SK-N-SH treated with all-trans-retinoic acid at 6 μM for 48 hours (cell line): Measurements from ENCODE around the gene PRKAG2.

ENCODE experiments used
- ARNTL ChIP-seq: fragments of 450-650 bp; formaldehyde crosslinking; IDR thresholded peaks from 2 replicates; pipeline ENCODE4 v1.5.0; 2020; ENCODE audit warnings: low read depth, mild to moderate bottlenecking, moderate library complexity, borderline replicate concordance
- BACH2 ChIP-seq: fragments of 250-450 bp; sonication (Bioruptor Pico); IDR thresholded peaks from 2 replicates; pipeline ENCODE4 v1.9.0; 2021; ENCODE audit warnings: mild to moderate bottlenecking, borderline replicate concordance
- GLIS3 ChIP-seq: fragments of 250-450 bp; sonication (Bioruptor Pico); IDR thresholded peaks from 2 replicates; pipeline ENCODE4 v1.5.0; 2020; ENCODE audit warnings: mild to moderate bottlenecking, moderate library complexity
- OSR1 ChIP-seq: fragments of 250-450 bp; sonication (Bioruptor Pico); IDR thresholded peaks from 2 replicates; pipeline ENCODE4 v1.8.0; 2022; ENCODE audit warnings: moderate library complexity, mild to moderate bottlenecking, inconsistent platforms
- RARB ChIP-seq: fragments of 250-450 bp; sonication (Bioruptor Pico); IDR thresholded peaks from 2 replicates; pipeline ENCODE4 v1.8.0; 2021; ENCODE audit warnings: mild to moderate bottlenecking, moderate library complexity
- TCF4 ChIP-seq: fragments of 250-450 bp; sonication (Bioruptor Pico); IDR thresholded peaks from 2 replicates; pipeline ENCODE4 v1.8.0; 2021; ENCODE audit warnings: mild to moderate bottlenecking, moderate library complexity, borderline replicate concordance
- TOX ChIP-seq: fragments of 250-450 bp; sonication (Bioruptor Pico); IDR thresholded peaks from 2 replicates; pipeline ENCODE4 v1.8.0; 2021; ENCODE audit warnings: mild to moderate bottlenecking, moderate library complexity, borderline replicate concordance
- ZFP3 ChIP-seq: fragments of 250-450 bp; sonication (Bioruptor Pico); IDR thresholded peaks from 2 replicates; pipeline ENCODE4 v1.5.0; 2020; ENCODE audit warnings: mild to moderate bottlenecking, moderate library complexity
- ZFP30 ChIP-seq: fragments of 450-650 bp; formaldehyde crosslinking; IDR thresholded peaks from 2 replicates; pipeline ENCODE4 v1.5.0; 2022; ENCODE audit warnings: mild to moderate bottlenecking, moderate library complexity
- ZNF565 ChIP-seq: fragments of 450-650 bp; formaldehyde crosslinking; conservative IDR thresholded peaks from 2 replicates; pipeline ENCODE4 v1.5.0; 2020; ENCODE audit warnings: low read depth, mild to moderate bottlenecking, moderate library complexity
- ZNF8 ChIP-seq: fragments of 450-650 bp; formaldehyde crosslinking; IDR thresholded peaks from 2 replicates; pipeline ENCODE4 v1.5.0; 2020; ENCODE audit warnings: mild to moderate bottlenecking, moderate library complexity
- TF ChIP-seq, protein P1 (sequence below): fragments of 250-450 bp; sonication (Bioruptor Pico); IDR thresholded peaks from 2 replicates; pipeline ENCODE4 v1.8.0; 2020; ENCODE audit warnings: mild to moderate bottlenecking, moderate library complexity, borderline replicate concordance
- TF ChIP-seq, protein P2 (sequence below): fragments of 250-450 bp; sonication (Bioruptor Pico); IDR thresholded peaks from 2 replicates; pipeline ENCODE4 v1.5.1; 2020; ENCODE audit warnings: low read depth, mild to moderate bottlenecking, moderate library complexity
- TF ChIP-seq, protein P3 (sequence below): fragments of 250-450 bp; sonication (Bioruptor Pico); IDR thresholded peaks from 2 replicates; pipeline ENCODE4 v1.5.1; 2021; ENCODE audit warnings: mild to moderate bottlenecking, moderate library complexity

DNA sequence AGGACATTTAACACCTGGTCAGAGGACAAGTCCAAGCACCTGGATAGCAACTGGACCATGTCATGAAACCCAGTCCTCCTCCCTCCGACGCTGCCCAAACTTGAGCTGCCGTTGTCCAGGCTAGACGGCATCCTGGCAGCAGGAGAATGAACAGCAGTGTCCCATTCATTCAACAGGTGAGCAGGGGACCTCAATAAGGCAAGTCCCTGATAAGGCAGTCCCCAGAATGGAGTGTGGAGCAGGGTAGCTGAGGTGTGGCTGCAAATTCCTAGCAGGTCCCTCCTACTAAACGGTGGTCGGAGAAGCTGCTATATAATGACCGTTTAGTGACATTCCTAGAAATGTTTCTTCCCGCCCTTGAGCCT, 169.8 kb downstream of the PRKAG2 start:
- TF ChIP-seq RARB (CRISPR knock-in tag) (no peak), ZFP3 (CRISPR knock-in tag) (no peak), ARNTL (CRISPR knock-in tag) (no peak), BACH2 (CRISPR knock-in tag) (no peak), TOX (CRISPR knock-in tag) (no peak), ZNF565 (CRISPR knock-in tag) (no peak), OSR1 (no peak), TCF4 (no peak), GLIS3 (CRISPR knock-in tag) (no peak), ZNF8 (CRISPR knock-in tag) (no peak), ZFP30 (CRISPR knock-in tag) (no peak)
- TF ChIP-seq, protein P1, sequence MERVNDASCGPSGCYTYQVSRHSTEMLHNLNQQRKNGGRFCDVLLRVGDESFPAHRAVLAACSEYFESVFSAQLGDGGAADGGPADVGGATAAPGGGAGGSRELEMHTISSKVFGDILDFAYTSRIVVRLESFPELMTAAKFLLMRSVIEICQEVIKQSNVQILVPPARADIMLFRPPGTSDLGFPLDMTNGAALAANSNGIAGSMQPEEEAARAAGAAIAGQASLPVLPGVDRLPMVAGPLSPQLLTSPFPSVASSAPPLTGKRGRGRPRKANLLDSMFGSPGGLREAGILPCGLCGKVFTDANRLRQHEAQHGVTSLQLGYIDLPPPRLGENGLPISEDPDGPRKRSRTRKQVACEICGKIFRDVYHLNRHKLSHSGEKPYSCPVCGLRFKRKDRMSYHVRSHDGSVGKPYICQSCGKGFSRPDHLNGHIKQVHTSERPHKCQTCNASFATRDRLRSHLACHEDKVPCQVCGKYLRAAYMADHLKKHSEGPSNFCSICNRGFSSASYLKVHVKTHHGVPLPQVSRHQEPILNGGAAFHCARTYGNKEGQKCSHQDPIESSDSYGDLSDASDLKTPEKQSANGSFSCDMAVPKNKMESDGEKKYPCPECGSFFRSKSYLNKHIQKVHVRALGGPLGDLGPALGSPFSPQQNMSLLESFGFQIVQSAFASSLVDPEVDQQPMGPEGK (CRISPR knock-in tag): no peak
- TF ChIP-seq, protein P2, sequence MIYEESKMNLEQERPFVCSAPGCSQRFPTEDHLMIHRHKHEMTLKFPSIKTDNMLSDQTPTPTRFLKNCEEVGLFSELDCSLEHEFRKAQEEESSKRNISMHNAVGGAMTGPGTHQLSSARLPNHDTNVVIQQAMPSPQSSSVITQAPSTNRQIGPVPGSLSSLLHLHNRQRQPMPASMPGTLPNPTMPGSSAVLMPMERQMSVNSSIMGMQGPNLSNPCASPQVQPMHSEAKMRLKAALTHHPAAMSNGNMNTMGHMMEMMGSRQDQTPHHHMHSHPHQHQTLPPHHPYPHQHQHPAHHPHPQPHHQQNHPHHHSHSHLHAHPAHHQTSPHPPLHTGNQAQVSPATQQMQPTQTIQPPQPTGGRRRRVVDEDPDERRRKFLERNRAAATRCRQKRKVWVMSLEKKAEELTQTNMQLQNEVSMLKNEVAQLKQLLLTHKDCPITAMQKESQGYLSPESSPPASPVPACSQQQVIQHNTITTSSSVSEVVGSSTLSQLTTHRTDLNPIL (CRISPR knock-in tag): no peak
- TF ChIP-seq, protein P3, sequence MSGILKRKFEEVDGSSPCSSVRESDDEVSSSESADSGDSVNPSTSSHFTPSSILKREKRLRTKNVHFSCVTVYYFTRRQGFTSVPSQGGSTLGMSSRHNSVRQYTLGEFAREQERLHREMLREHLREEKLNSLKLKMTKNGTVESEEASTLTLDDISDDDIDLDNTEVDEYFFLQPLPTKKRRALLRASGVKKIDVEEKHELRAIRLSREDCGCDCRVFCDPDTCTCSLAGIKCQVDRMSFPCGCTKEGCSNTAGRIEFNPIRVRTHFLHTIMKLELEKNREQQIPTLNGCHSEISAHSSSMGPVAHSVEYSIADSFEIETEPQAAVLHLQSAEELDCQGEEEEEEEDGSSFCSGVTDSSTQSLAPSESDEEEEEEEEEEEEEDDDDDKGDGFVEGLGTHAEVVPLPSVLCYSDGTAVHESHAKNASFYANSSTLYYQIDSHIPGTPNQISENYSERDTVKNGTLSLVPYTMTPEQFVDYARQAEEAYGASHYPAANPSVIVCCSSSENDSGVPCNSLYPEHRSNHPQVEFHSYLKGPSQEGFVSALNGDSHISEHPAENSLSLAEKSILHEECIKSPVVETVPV (CRISPR knock-in tag): no peak
